H1 (cell line): Measurements from ENCODE around the gene FRK. TPM values are rescaled to one million over a fixed set of nuclear protein-coding genes. Genes with fewer than 3 reads are reported as not detected.

Source experiments
- CTCF ChIA-PET: fragments of 300-600 bp; sonication (Branson Sonifier 250); formaldehyde crosslinking; loops from one replicate; lab custom pipeline; 2021; ENCODE audit not compliant: partially characterized antibody; lab: Charles Lee
- POLR2A ChIA-PET: fragments of 300-600 bp; sonication (Branson Sonifier 250); formaldehyde crosslinking; loops from one replicate; lab custom pipeline; 2021; ENCODE audit warnings: inconsistent platforms; ENCODE audit not compliant: partially characterized antibody; lab: Charles Lee
- DNase-seq, 2 experiments: peaks; one replicate each; pipeline versions ENCODE4 v3.0.0 to v3.0.0-alpha.2; 2010 to 2022; ENCODE audit warnings: low spot score in 2 of 2, low read depth in 1 of 2, mixed read lengths in 1 of 2
- FAIRE-seq: peaks from 2 replicates; lab custom pipeline; 2011; peaks lifted over from hg19 to GRCh38; lab: Jason Lieb, UNC
- H2AFZ ChIP-seq: 2 replicates; pipeline ENCODE4 v1.8.1; 2012; ENCODE audit warnings: low read length, inconsistent platforms
- H2AK5ac ChIP-seq: 2 replicates; pipeline ENCODE4 v1.6.1; 2013; ENCODE audit warnings: low read depth, low read length
- H2BK120ac ChIP-seq: replicated peaks from 2 replicates; pipeline ENCODE3; 2013; ENCODE audit warnings: low read depth, low read length, inconsistent platforms
- H2BK12ac ChIP-seq: 2 replicates; pipeline ENCODE4 v1.6.1; 2013; ENCODE audit warnings: low read depth, low read length
- H2BK15ac ChIP-seq: 2 replicates; pipeline ENCODE4 v1.6.1; 2013; ENCODE audit warnings: low read length
- H2BK20ac ChIP-seq: 2 replicates; pipeline ENCODE4 v1.6.1; 2013; ENCODE audit warnings: low read length
- H2BK5ac ChIP-seq: 2 replicates; pipeline ENCODE4 v1.6.1; 2013; ENCODE audit warnings: low read depth, low read length
- H3K14ac ChIP-seq: 2 replicates; pipeline ENCODE4 v1.6.1; 2013; ENCODE audit warnings: inconsistent platforms; ENCODE audit not compliant: insufficient read length
- H3K18ac ChIP-seq: 2 replicates; pipeline ENCODE4 v1.6.1; 2013; ENCODE audit warnings: low read length; ENCODE audit errors: extremely low read depth
- H3K23ac ChIP-seq: 2 replicates; pipeline ENCODE4 v1.6.1; 2013; ENCODE audit warnings: inconsistent platforms; ENCODE audit not compliant: insufficient read length
- H3K23me2 ChIP-seq: 2 replicates; pipeline ENCODE4 v1.6.1; 2013; ENCODE audit warnings: low read depth, low read length
- H3K27ac ChIP-seq: 2 replicates; pipeline ENCODE4 v1.6.1; 2011; ENCODE audit warnings: low read depth, low read length, inconsistent platforms
- H3K27me3 ChIP-seq, 4 experiments: replicated peaks in 1 of 4; 1 replicate in 1 of 4; 2 replicates in 3 of 4; pipeline versions ENCODE4 v1.6.1 to v1.8.1; 2011 to 2013; ENCODE audit warnings: low read length in 3 of 4, mild to moderate bottlenecking in 3 of 4, inconsistent platforms in 2 of 4, mixed read lengths in 2 of 4, moderate library complexity in 1 of 4; ENCODE audit not compliant: control insufficient read depth in 3 of 4, insufficient read depth in 3 of 4; ENCODE audit errors: extremely low read depth in 1 of 4
- H3K36me3 ChIP-seq, 4 experiments: 2 replicates each; pipeline versions ENCODE4 v1.6.1 to v1.8.1; 2011 to 2013; ENCODE audit warnings: mild to moderate bottlenecking in 4 of 4, low read length in 3 of 4, moderate library complexity in 2 of 4, control low read depth in 1 of 4, inconsistent platforms in 1 of 4; ENCODE audit not compliant: insufficient read depth in 4 of 4, control insufficient read depth in 2 of 4
- H3K4ac ChIP-seq: replicated peaks from 2 replicates; pipeline ENCODE3; 2013; ENCODE audit warnings: low read length, low read depth, mixed read lengths, inconsistent platforms; ENCODE audit not compliant: insufficient read length
- H3K4me1 ChIP-seq, 4 experiments: replicated peaks in 1 of 4; 1 replicate in 1 of 4; 2 replicates in 3 of 4; pipeline versions ENCODE4 v1.6.1 to v1.8.1; 2011 to 2013; ENCODE audit warnings: low read length in 3 of 4, inconsistent platforms in 2 of 4, mixed read lengths in 1 of 4; ENCODE audit not compliant: insufficient read depth in 4 of 4, control insufficient read depth in 3 of 4
- H3K4me2 ChIP-seq, 2 experiments: 2 replicates each; pipeline versions ENCODE4 v1.6.1 to v1.8.1; 2011 to 2013; ENCODE audit warnings: low read depth in 2 of 2, low read length in 2 of 2, control low read depth in 1 of 2, inconsistent platforms in 1 of 2, mild to moderate bottlenecking in 1 of 2; ENCODE audit not compliant: insufficient read depth in 1 of 2
- H3K4me3 ChIP-seq, 4 experiments: fragments of 200-600, 300-600 bp in 1 of 4; sonication (generic), shearing (Covaris generic), sonication (Bioruptor Twin) in 1 of 4; 2 replicates each; pipeline versions ENCODE4 v1.5.1 to v1.8.1; 2011 to 2016; ENCODE audit warnings: low read length in 4 of 4, low read depth in 3 of 4, control low read depth in 2 of 4, inconsistent platforms in 2 of 4, mild to moderate bottlenecking in 2 of 4, mixed read lengths in 1 of 4, moderate library complexity in 1 of 4; ENCODE audit not compliant: insufficient read depth in 2 of 4; ENCODE audit errors: extremely low read depth in 1 of 4
- H3K56ac ChIP-seq: replicated peaks from 2 replicates; pipeline ENCODE3; 2013; ENCODE audit warnings: low read depth, mild to moderate bottlenecking, mixed read lengths, low read length, inconsistent platforms; ENCODE audit not compliant: insufficient read length
- H3K79me1 ChIP-seq: 2 replicates; pipeline ENCODE4 v1.6.1; 2013; ENCODE audit warnings: low read depth, low read length, control low read depth
- H3K79me2 ChIP-seq, 2 experiments: 2 replicates each; pipeline versions ENCODE4 v1.6.1 to v1.8.1; 2012 to 2013; ENCODE audit warnings: low read length in 2 of 2, mild to moderate bottlenecking in 2 of 2, inconsistent platforms in 1 of 2; ENCODE audit not compliant: insufficient read depth in 2 of 2, control insufficient read depth in 1 of 2
- H3K9ac ChIP-seq, 4 experiments: replicated peaks in 1 of 4; 1 replicate in 1 of 4; 2 replicates in 3 of 4; pipeline versions ENCODE4 v1.6.1 to v1.8.1; 2011 to 2013; ENCODE audit warnings: low read depth in 3 of 4, low read length in 3 of 4, control low read depth in 2 of 4, mild to moderate bottlenecking in 2 of 4, moderate library complexity in 2 of 4, inconsistent platforms in 1 of 4; ENCODE audit errors: extremely low read depth in 1 of 4
- H3K9me3 ChIP-seq, 2 experiments: 2 replicates each; pipeline versions ENCODE4 v1.6.1 to v1.8.1; 2012 to 2013; ENCODE audit warnings: mild to moderate bottlenecking in 2 of 2, moderate library complexity in 2 of 2, control low read depth in 1 of 2, inconsistent platforms in 1 of 2, low read depth in 1 of 2, low read length in 1 of 2, mixed read lengths in 1 of 2; ENCODE audit not compliant: insufficient read depth in 2 of 2
- H4K20me1 ChIP-seq, 2 experiments: replicated peaks in 1 of 2; 2 replicates each; pipeline versions ENCODE3 to v1.8.1; 2011 to 2013; ENCODE audit warnings: inconsistent platforms in 2 of 2, low read length in 2 of 2, mild to moderate bottlenecking in 1 of 2; ENCODE audit not compliant: insufficient read depth in 2 of 2, control insufficient read depth in 1 of 2
- H4K5ac ChIP-seq: 2 replicates; pipeline ENCODE4 v1.6.1; 2013; ENCODE audit warnings: low read length, low read depth, mixed read lengths, inconsistent platforms; ENCODE audit not compliant: insufficient read length
- H4K8ac ChIP-seq: 2 replicates; pipeline ENCODE4 v1.8.0; 2013; ENCODE audit warnings: mild to moderate bottlenecking, moderate library complexity, low read length, inconsistent platforms; ENCODE audit not compliant: insufficient read depth; ENCODE audit errors: extremely low read depth
- H4K91ac ChIP-seq: replicated peaks from 2 replicates; pipeline ENCODE3; 2013; ENCODE audit warnings: low read length, mixed read lengths, inconsistent platforms; ENCODE audit not compliant: insufficient read length
- ASH2L ChIP-seq: fragments of 200-600, 300-600 bp; sonication (generic); IDR thresholded peaks from one replicate; pipeline ENCODE4 v1.7.1; 2017; ENCODE audit warnings: low read length
- CHD1 ChIP-seq: IDR thresholded peaks from 2 replicates; pipeline ENCODE4 v1.6.1; 2012; ENCODE audit warnings: low read depth, low read length, improper control_type of control experiment
- E2F6 ChIP-seq: IDR thresholded peaks from 2 replicates; pipeline ENCODE4 v1.6.1; 2012; ENCODE audit warnings: inconsistent platforms
- EGR1 ChIP-seq: IDR thresholded peaks from 2 replicates; pipeline ENCODE4 v1.6.1; 2011; ENCODE audit warnings: low read depth, low read length, borderline replicate concordance
- EZH2 ChIP-seq: fragments of 200-600 bp; sonication (generic); IDR thresholded peaks from 2 replicates; pipeline ENCODE4 v1.7.1; 2012; ENCODE audit warnings: low read depth, mild to moderate bottlenecking, moderate library complexity, low read length, inconsistent platforms; ENCODE audit not compliant: severe bottlenecking
- GABPA ChIP-seq: IDR thresholded peaks from 2 replicates; pipeline ENCODE4 v1.6.1; 2011; ENCODE audit warnings: mild to moderate bottlenecking, low read length, moderate library complexity, borderline replicate concordance; ENCODE audit not compliant: insufficient read depth
- JUND ChIP-seq: IDR thresholded peaks from 2 replicates; pipeline ENCODE4 v1.6.1; 2011; ENCODE audit warnings: mild to moderate bottlenecking, improper control_type of control experiment, low read length
- PHF8 ChIP-seq: fragments of 200-600 bp; sonication (generic); conservative IDR thresholded peaks from 2 replicates; pipeline ENCODE4 v1.7.1; 2012; ENCODE audit warnings: low read depth, mild to moderate bottlenecking, inconsistent platforms, low read length, moderate library complexity
- POLR2AphosphoS5 ChIP-seq: IDR thresholded peaks from 2 replicates; pipeline ENCODE4 v1.6.1; 2011; ENCODE audit warnings: low read depth, low read length
- RAD21 ChIP-seq, 2 experiments: IDR thresholded peaks in 1 of 2; conservative IDR thresholded peaks in 1 of 2; 2 replicates each; pipeline ENCODE4 v1.6.1; 2011; ENCODE audit warnings: low read depth in 2 of 2, low read length in 2 of 2, improper control_type of control experiment in 1 of 2, inconsistent platforms in 1 of 2, mild to moderate bottlenecking in 1 of 2, moderate library complexity in 1 of 2
- RXRA ChIP-seq: IDR thresholded peaks from 2 replicates; pipeline ENCODE4 v1.6.1; 2011; ENCODE audit warnings: low read depth, mild to moderate bottlenecking, low read length, moderate library complexity; ENCODE audit not compliant: insufficient read depth
- SIN3A ChIP-seq, 2 experiments: IDR thresholded peaks in 1 of 2; conservative IDR thresholded peaks in 1 of 2; 2 replicates each; pipeline ENCODE4 v1.6.1; 2011 to 2012; ENCODE audit warnings: low read length in 2 of 2, improper control_type of control experiment in 1 of 2, low read depth in 1 of 2, mild to moderate bottlenecking in 1 of 2
- SP1 ChIP-seq: IDR thresholded peaks from 2 replicates; pipeline ENCODE4 v1.6.1; 2011; ENCODE audit warnings: low read depth, low read length
- YY1 ChIP-seq: IDR thresholded peaks from 2 replicates; pipeline ENCODE4 v1.6.1; 2011; ENCODE audit warnings: low read depth, mild to moderate bottlenecking, low read length
- WGBS, 2 experiments: shearing (Covaris generic) in 1 of 2; methylation state at CpG; one replicate each; pipeline versions ENCODE4 v1.1.6 to v1.1.7; 2013 to 2015; ENCODE audit warnings: low lambda C conversion rate in 2 of 2, mixed read lengths in 2 of 2, inconsistent platforms in 1 of 2, low coverage in 1 of 2, missing lambda C conversion rate in 1 of 2; ENCODE audit not compliant: insufficient replicate concordance in 2 of 2, insufficient coverage in 1 of 2, insufficient read length in 1 of 2; ENCODE audit errors: extremely low coverage in 1 of 2, missing lambda C conversion rate in 1 of 2; 5-methylcytosine and 5-hydroxymethylcytosine counted together
- polyA plus RNA-seq, 7 experiments: library from polyadenylated mRNA; depleted of rRNA in 3 of 7; stranded (reverse) in 5 of 7; unstranded in 2 of 7; fragments of >200 nt in 5 of 7; fragments of 200-250 nt in 2 of 7; gene quantifications; 1 replicate in 5 of 7; 2 replicates in 1 of 7; 4 replicates in 1 of 7; pipeline versions ENCODE4 v1.2.1 to v1.2.3, GENCODE V29; 2011 to 2013; ENCODE audit warnings: missing spikeins in 2 of 7, mixed read lengths in 2 of 7
- total RNA-seq: library from RNA; stranded (reverse); fragmentation: NEBNext Ultra II Directional; extraction: Animal tissue kit (Norgen Biotek cat#: 25700); gene quantifications from 2 replicates; pipeline ENCODE4 v1.2.1, GENCODE V29; 2021

FRK gene
- total and polyA plus RNA-seq, 2 of the 8 experiments (the other 6 are each of a cell fraction or from before 2014, with no cell fraction given) = 0.11 to 0.24 TPM

DNA sequence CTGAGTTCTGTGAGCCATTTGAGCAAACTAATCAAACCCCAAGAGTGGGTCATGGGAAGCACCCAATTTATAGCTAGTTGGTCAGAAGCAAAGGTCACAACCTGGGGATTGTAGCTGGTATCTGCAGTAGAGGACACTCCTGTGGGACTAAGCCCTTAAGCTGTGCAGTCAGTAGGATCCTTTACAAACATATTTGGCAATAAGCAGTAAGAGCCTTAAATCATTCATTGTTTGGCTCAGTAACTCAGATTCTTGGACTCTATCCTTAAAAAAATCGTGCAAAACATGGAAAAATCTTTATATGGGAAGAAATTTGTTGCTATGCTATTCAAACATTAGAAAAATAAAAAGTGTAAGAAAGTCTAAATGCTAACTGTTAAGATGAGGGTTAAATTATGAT lies 29.9 kb downstream of the FRK start:
- Histone ChIP-seq H3K9ac (no peak overlapping the region), H3K14ac (no peak overlapping the region), H3K23me2 (no peaks in the 10 kb centered on the region), H3K4me3 (no peak overlapping the region), H3K27ac (no peak overlapping the region), H3K27me3 (no peaks in the 10 kb centered on the region), H2BK12ac (no peak overlapping the region), H4K5ac (no peak overlapping the region), H2AK5ac (no peak overlapping the region), H3K23ac (no peak overlapping the region), H2BK5ac (no peak overlapping the region), H3K9me3 (no peaks in the 10 kb centered on the region), H2BK120ac (no peak overlapping the region), H2BK15ac (no peak overlapping the region), H3K18ac (no peak overlapping the region), H2AFZ (no peak overlapping the region), H3K56ac (no peak overlapping the region), H4K8ac (no peak overlapping the region), H4K91ac (no peak overlapping the region), H3K4me1 (peaks cover 0 to 2% (median 0%) of the 10 kb centered on the region in 4 experiments; a peak in 1 of 7 replicates), H4K20me1 (no peaks in the 10 kb centered on the region), H3K4me2 (no peak overlapping the region), H2BK20ac (no peak overlapping the region), H3K79me1 (no peaks in the 10 kb centered on the region), H3K36me3 (no peaks in the 10 kb centered on the region), H3K4ac (no peak overlapping the region), H3K79me2 (no peaks in the 10 kb centered on the region)
- ChIA-PET CTCF (no interaction called here), POLR2A (no interaction called here)
- DNase-seq (no peak), FAIRE-seq (no peak)
- 92% methylated on average over 1 of the region's 1 CpG; no CpG with 5 or more reads in 1 of the 2 experiments for WGBS, 2 experiments
- TF ChIP-seq JUND = no peak
- TF ChIP-seq GABPA = no peak
- no peak for TF ChIP-seq RAD21 (IDR thresholded peaks at IDR 0.05 in 1 of 2, conservative IDR thresholded peaks at IDR 0.05 in 1 of 2; ENCODE audit: low read depth in 2 of 2, low read length in 2 of 2)
- TF ChIP-seq EZH2 = no peak
- TF ChIP-seq ASH2L = no peak
- no peak for TF ChIP-seq SP1
- no peak for TF ChIP-seq CHD1
- no peak for TF ChIP-seq E2F6
- no peak for TF ChIP-seq SIN3A (conservative IDR thresholded peaks at IDR 0.05 in 1 of 2, IDR thresholded peaks at IDR 0.05 in 1 of 2; ENCODE audit: low read depth in 1 of 2, low read length in 2 of 2)
- TF ChIP-seq PHF8 = no peak
- TF ChIP-seq EGR1 = no peak
- TF ChIP-seq RXRA = no peak
- TF ChIP-seq POLR2AphosphoS5 = no peak
- TF ChIP-seq YY1 = no peak
